ENCODE results near the gene ATP11A. TPM values are rescaled to one million over a fixed set of nuclear protein-coding genes. Genes with fewer than 3 reads are reported as not detected.

ATP11A gene
- total RNA-seq, 1 experiment from 2014 or later: 8.7 TPM

- no TSS peak for BruUV-seq (replicated peaks)
- intact Hi-C loops (cut with micrococcal nuclease): no loop called here
These were observed 117.2 kb downstream of the ATP11A start for GRCh38 chr13:112806739-112807652.

DNA sequence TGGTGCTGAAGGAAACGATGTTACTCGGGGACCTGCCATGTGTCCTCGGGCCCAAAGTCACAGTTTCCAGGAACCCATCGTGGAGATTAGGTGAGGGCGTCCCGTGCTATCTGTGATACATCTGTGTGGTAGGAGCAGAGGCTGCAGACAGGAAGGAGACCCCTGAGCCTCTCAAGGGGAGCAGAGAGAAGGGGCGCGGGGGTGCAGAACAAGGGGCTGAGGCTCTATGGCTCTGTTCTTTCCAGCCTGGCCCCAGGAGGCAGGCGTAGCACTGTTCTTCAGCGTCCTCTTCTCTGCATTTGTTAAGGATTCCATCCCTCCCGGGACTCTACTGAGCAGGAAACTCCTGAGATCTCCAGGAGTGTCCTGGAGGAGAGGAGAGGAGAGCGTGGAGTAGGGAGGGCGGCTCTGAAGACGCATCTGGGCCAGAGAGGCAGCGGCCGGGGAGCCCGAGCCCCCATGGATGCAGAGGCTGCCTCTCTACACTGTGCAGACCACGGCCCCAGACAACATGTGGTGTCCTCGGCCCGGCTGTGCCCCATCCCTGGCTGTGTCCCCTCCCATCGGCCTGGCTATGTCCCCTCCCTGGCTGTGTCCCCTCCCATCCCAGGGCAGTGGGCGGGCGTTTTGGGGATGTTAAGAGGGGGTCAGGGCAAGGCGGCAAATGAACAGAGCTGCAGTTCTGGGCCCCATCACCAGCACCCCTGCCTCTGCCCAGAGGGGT, 118.0 kb downstream of the ATP11A start:
- Histone ChIP-seq H3K4me1 (ENCODE audit: insufficient read depth, low read length) (no peaks in the 10 kb centered on the region), H3K9me3 (ENCODE audit: low read length) (no peaks in the 10 kb centered on the region), H3K4me3 (ENCODE audit: low read length) (no peak overlapping the region), H2AFZ (ENCODE audit: low read length) (no peak overlapping the region), H3K9me2 (replicated peaks; ENCODE audit: low read length) (no peaks in the 10 kb centered on the region), H3K27me3 (ENCODE audit: low read length) (no peaks in the 10 kb centered on the region), H3K4me2 (ENCODE audit: low read length) (no peak overlapping the region), H3K27ac (ENCODE audit: low read length) (no peak overlapping the region), H3K36me3 (ENCODE audit: low read depth, low read length) (no peaks in the 10 kb centered on the region), H3K79me2 (ENCODE audit: low read length) (no peaks in the 10 kb centered on the region), H3K9ac (ENCODE audit: low read length) (no peak overlapping the region), H3F3A (ENCODE audit: low read length, unreplicated experiment) (no peaks in the 10 kb centered on the region), H4K20me1 (ENCODE audit: low read length) (no peaks in the 10 kb centered on the region)
- CTCF ChIA-PET: no interaction called here
- intact Hi-C loops (cut with micrococcal nuclease): no loop called here
- DNase-seq (no peak), ATAC-seq (no peak)
- no TSS peak for BruUV-seq (replicated peaks)
- POLR2A ChIA-PET (ENCODE audit: unreplicated experiment): no interaction called here
- TF ChIP-seq EZH2phosphoT487 (IDR thresholded peaks at IDR 0.05; ENCODE audit: borderline replicate concordance, low read length): no peak
- TF ChIP-seq, protein P1, sequence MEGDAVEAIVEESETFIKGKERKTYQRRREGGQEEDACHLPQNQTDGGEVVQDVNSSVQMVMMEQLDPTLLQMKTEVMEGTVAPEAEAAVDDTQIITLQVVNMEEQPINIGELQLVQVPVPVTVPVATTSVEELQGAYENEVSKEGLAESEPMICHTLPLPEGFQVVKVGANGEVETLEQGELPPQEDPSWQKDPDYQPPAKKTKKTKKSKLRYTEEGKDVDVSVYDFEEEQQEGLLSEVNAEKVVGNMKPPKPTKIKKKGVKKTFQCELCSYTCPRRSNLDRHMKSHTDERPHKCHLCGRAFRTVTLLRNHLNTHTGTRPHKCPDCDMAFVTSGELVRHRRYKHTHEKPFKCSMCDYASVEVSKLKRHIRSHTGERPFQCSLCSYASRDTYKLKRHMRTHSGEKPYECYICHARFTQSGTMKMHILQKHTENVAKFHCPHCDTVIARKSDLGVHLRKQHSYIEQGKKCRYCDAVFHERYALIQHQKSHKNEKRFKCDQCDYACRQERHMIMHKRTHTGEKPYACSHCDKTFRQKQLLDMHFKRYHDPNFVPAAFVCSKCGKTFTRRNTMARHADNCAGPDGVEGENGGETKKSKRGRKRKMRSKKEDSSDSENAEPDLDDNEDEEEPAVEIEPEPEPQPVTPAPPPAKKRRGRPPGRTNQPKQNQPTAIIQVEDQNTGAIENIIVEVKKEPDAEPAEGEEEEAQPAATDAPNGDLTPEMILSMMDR (conservative IDR thresholded peaks at IDR 0.05; ENCODE audit: low read depth, low read length): no peak
- TF ChIP-seq EZH2 (IDR thresholded peaks at IDR 0.05; ENCODE audit: low read length, unreplicated experiment): no peak

More at GRCh38 chr13:112806739-112807652, 117.2 kb downstream of the ATP11A start:
- ChIA-PET CTCF (no interaction called here), POLR2A (ENCODE audit: unreplicated experiment) (no interaction called here)
- ATAC-seq: no peak
- Histone ChIP-seq H3K4me1 (ENCODE audit: insufficient read depth, low read length) (no peaks in the 10 kb centered on the region), H3K27ac (ENCODE audit: low read length) (no peak overlapping the region), H3K4me2 (ENCODE audit: low read length) (no peak overlapping the region), H4K20me1 (ENCODE audit: low read length) (no peaks in the 10 kb centered on the region), H2AFZ (ENCODE audit: low read length) (no peak overlapping the region), H3K9me3 (ENCODE audit: low read length) (no peaks in the 10 kb centered on the region), H3K9ac (ENCODE audit: low read length) (no peak overlapping the region), H3F3A (ENCODE audit: low read length, unreplicated experiment) (no peaks in the 10 kb centered on the region), H3K9me2 (replicated peaks; ENCODE audit: low read length) (no peaks in the 10 kb centered on the region), H3K4me3 (ENCODE audit: low read length) (no peak overlapping the region), H3K36me3 (ENCODE audit: low read depth, low read length) (no peaks in the 10 kb centered on the region), H3K27me3 (ENCODE audit: low read length) (no peaks in the 10 kb centered on the region), H3K79me2 (ENCODE audit: low read length) (no peaks in the 10 kb centered on the region)
- no peak for TF ChIP-seq EZH2phosphoT487 (IDR thresholded peaks at IDR 0.05; ENCODE audit: borderline replicate concordance, low read length)
- no peak for TF ChIP-seq EZH2 (IDR thresholded peaks at IDR 0.05; ENCODE audit: low read length, unreplicated experiment)
- TF ChIP-seq, protein P1 (conservative IDR thresholded peaks at IDR 0.05; ENCODE audit: low read depth, low read length): no peak
- no peak for DNase-seq
